Loucy (cell line): ENCODE data around the gene BPTF.
"Not testable (repeated sequence)": the region's sequence is repeated elsewhere in the genome, so short reads cannot be mapped to it uniquely, and the experiment has no call there.

Experiments
- H2AFZ ChIP-seq: fragments of 200-600 bp; sonication (generic); 2 replicates; pipeline ENCODE4 v1.6.0; 2016; ENCODE audit warnings: antibody characterized with exemption, mild to moderate bottlenecking, low read length, moderate library complexity
- H3F3A ChIP-seq: fragments of 200-600 bp; 2 replicates; pipeline ENCODE4 v1.6.0; 2016; ENCODE audit warnings: antibody characterized with exemption, low read depth, mild to moderate bottlenecking
- H3K27me3 ChIP-seq: fragments of 200-600 bp; sonication (generic); 2 replicates; pipeline ENCODE4 v1.6.1; 2014; ENCODE audit warnings: low read length, mild to moderate bottlenecking; ENCODE audit not compliant: insufficient read depth, poor library complexity, severe bottlenecking
- H3K36me3 ChIP-seq: fragments of 200-600 bp; sonication (generic); 2 replicates; pipeline ENCODE4 v1.6.1; 2016; ENCODE audit warnings: low read length; ENCODE audit not compliant: insufficient read depth
- H3K4me1 ChIP-seq: fragments of 200-600 bp; sonication (generic); 2 replicates; pipeline ENCODE4 v1.5.1; 2014; ENCODE audit warnings: low read length, mild to moderate bottlenecking; ENCODE audit not compliant: insufficient read depth, poor library complexity, severe bottlenecking
- H3K4me2 ChIP-seq: fragments of 200-600 bp; sonication (generic); 2 replicates; pipeline ENCODE4 v1.6.0; 2014; ENCODE audit warnings: antibody characterized with exemption, low read length, low read depth, mild to moderate bottlenecking; ENCODE audit not compliant: poor library complexity, severe bottlenecking
- H3K4me3 ChIP-seq: fragments of 200-600 bp; sonication (generic); 2 replicates; pipeline ENCODE4 v1.5.1; 2014; ENCODE audit warnings: low read length, mild to moderate bottlenecking, mixed read lengths; ENCODE audit not compliant: poor library complexity, severe bottlenecking
- H3K79me2 ChIP-seq: fragments of 200-600 bp; sonication (generic); 2 replicates; pipeline ENCODE4 v1.6.1; 2014; ENCODE audit warnings: low read length; ENCODE audit not compliant: insufficient read depth
- H3K9ac ChIP-seq: fragments of 200-600 bp; sonication (generic); 2 replicates; pipeline ENCODE4 v1.6.0; 2014; ENCODE audit warnings: mild to moderate bottlenecking, low read depth, low read length, moderate library complexity; ENCODE audit not compliant: poor library complexity, severe bottlenecking
- H3K9me2 ChIP-seq: fragments of 200-600 bp; sonication (generic); replicated peaks from 2 replicates; pipeline ENCODE4 v1.6.1; 2016; ENCODE audit warnings: low read depth, low read length, mixed read lengths
- H3K9me3 ChIP-seq: fragments of 200-600 bp; sonication (generic); 2 replicates; pipeline ENCODE4 v1.6.1; 2014; ENCODE audit warnings: mild to moderate bottlenecking, antibody characterized with exemption, low read length, low read depth; ENCODE audit not compliant: insufficient read depth
- H4K20me1 ChIP-seq: fragments of 200-600 bp; sonication (generic); 2 replicates; pipeline ENCODE4 v1.6.0; 2014; ENCODE audit warnings: antibody characterized with exemption, low read length, mild to moderate bottlenecking; ENCODE audit not compliant: insufficient read depth, poor library complexity, severe bottlenecking
- EZH2phosphoT487 ChIP-seq: fragments of 200-600 bp; IDR thresholded peaks from 2 replicates; pipeline ENCODE4 v1.6.1; 2018; ENCODE audit warnings: antibody characterized with exemption, mild to moderate bottlenecking, moderate library complexity, borderline replicate concordance
- TF ChIP-seq, protein P1 (sequence below): fragments of 200-600 bp; sonication (generic); conservative IDR thresholded peaks from 2 replicates; pipeline ENCODE4 v1.5.1; 2014; ENCODE audit warnings: mild to moderate bottlenecking, antibody characterized with exemption, low read length

Gene BPTF

DNA sequence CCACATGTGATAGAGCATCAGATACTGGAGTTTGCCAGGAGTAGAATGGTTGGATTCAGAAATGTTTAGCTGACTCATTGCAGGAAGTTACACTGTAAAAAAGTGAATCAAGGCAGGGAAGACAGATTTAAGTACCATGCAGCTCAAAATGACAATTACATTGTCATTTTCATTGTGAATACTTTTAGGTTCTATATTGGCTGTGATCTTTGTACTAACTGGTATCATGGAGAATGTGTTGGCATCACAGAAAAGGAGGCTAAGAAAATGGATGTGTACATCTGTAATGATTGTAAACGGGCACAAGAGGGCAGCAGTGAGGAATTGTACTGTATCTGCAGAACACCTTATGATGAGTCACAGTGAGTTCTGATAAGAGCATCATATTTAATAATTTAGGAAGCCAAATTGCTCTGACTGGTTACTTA, 137.9 kb downstream of the BPTF start:
- H2AFZ ChIP-seq, H3K9me2 ChIP-seq, H3K27me3 ChIP-seq: not testable (repeated sequence)

DNA sequence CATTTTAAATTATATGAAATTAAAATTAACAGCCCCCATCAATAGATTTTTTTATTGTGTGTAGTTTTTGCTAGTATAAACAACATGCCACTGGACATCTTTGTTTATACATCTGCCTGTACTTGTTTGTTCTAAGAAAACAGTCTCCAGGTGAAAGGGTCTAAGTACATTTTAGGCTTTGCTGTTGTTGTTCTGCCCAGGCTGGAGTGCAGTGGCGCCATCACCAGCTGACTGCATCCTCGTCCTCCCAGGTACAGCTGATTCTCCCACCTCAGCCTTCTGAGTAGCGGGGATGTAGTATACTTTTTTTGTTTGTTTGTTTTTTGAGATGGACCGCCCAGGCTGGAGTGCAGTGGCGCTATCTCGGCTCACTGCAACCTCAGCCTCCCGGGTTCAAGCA, 145.5 kb downstream of the BPTF start:
- H3K36me3 ChIP-seq: peaks cover 52% of the 10 kb centered on the region; the same call in 1 of the 2 replicates
- no peaks in the 10 kb centered on the region for H3K79me2 ChIP-seq
- H3K9me3 ChIP-seq: no peaks in the 10 kb centered on the region
- H3K4me3 ChIP-seq: no peak overlapping the region
- H3F3A ChIP-seq: no peaks in the 10 kb centered on the region
- H3K9me2 ChIP-seq: no peaks in the 10 kb centered on the region
- H3K4me2 ChIP-seq: no peak overlapping the region
- no peaks in the 10 kb centered on the region for H3K27me3 ChIP-seq
- H3K4me1 ChIP-seq: no peaks in the 10 kb centered on the region
- H3K9ac ChIP-seq: no peak overlapping the region
- H4K20me1 ChIP-seq: no peaks in the 10 kb centered on the region
- no peak overlapping the region for H2AFZ ChIP-seq
- no peak for TF ChIP-seq EZH2phosphoT487
- TF ChIP-seq, protein P1, sequence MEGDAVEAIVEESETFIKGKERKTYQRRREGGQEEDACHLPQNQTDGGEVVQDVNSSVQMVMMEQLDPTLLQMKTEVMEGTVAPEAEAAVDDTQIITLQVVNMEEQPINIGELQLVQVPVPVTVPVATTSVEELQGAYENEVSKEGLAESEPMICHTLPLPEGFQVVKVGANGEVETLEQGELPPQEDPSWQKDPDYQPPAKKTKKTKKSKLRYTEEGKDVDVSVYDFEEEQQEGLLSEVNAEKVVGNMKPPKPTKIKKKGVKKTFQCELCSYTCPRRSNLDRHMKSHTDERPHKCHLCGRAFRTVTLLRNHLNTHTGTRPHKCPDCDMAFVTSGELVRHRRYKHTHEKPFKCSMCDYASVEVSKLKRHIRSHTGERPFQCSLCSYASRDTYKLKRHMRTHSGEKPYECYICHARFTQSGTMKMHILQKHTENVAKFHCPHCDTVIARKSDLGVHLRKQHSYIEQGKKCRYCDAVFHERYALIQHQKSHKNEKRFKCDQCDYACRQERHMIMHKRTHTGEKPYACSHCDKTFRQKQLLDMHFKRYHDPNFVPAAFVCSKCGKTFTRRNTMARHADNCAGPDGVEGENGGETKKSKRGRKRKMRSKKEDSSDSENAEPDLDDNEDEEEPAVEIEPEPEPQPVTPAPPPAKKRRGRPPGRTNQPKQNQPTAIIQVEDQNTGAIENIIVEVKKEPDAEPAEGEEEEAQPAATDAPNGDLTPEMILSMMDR: no peak

More for the DNA sequence above, 137.9 kb downstream of the BPTF start:
- H3F3A ChIP-seq, H3K4me1 ChIP-seq, H3K9me3 ChIP-seq, H3K4me3 ChIP-seq, H3K79me2 ChIP-seq, H3K9ac ChIP-seq, H4K20me1 ChIP-seq, H3K4me2 ChIP-seq: not testable (repeated sequence)
- TF ChIP-seq, protein P1: peak; percentile 64
- peaks cover 48% of the 10 kb centered on the region for H3K36me3 ChIP-seq

GRCh38 chr17:67974185-67974584, 148.9 kb downstream of the BPTF start:
- Histone ChIP-seq H2AFZ (no peak overlapping the region), H3F3A (no peaks in the 10 kb centered on the region), H3K4me3 (no peak overlapping the region), H3K9me2 (no peaks in the 10 kb centered on the region), H3K27me3 (no peaks in the 10 kb centered on the region), H3K4me2 (no peak overlapping the region), H4K20me1 (no peaks in the 10 kb centered on the region), H3K9me3 (no peaks in the 10 kb centered on the region), H3K9ac (no peak overlapping the region), H3K4me1 (no peaks in the 10 kb centered on the region), H3K79me2 (no peaks in the 10 kb centered on the region), H3K36me3 (peaks cover 56% of the 10 kb centered on the region)
- TF ChIP-seq, protein P1: no peak
- TF ChIP-seq EZH2phosphoT487: no peak
